IPS-18c (cell line): Measurements from ENCODE around the gene ADARB1.

ENCODE experiments used
- H3K4me3 ChIP-seq: 2 replicates; pipeline ENCODE4 v1.7.0; 2013; ENCODE audit warnings: low read depth, mild to moderate bottlenecking, low read length, moderate library complexity; ENCODE audit not compliant: insufficient read depth
- H3K9me3 ChIP-seq: one replicate; pipeline ENCODE4 v1.6.1; 2013; ENCODE audit warnings: mild to moderate bottlenecking, low read length, moderate library complexity; ENCODE audit not compliant: control insufficient read depth, insufficient read depth

The ADARB1 gene

GRCh38 chr21:45177039-45177438, 102.7 kb downstream of the ADARB1 start:
- Histone ChIP-seq H3K9me3 (no peaks in the 10 kb centered on the region), H3K4me3 (no peak overlapping the region)

GRCh38 chr21:45178070-45178608, 103.8 kb downstream of the ADARB1 start:
- H3K4me3 ChIP-seq = no peak overlapping the region

GRCh38 chr21:45178971-45179370, 104.6 kb downstream of the ADARB1 start:
- no peak overlapping the region for H3K4me3 ChIP-seq
- no peaks in the 10 kb centered on the region for H3K9me3 ChIP-seq

More at GRCh38 chr21:45178070-45178608, 103.8 kb downstream of the ADARB1 start:
- H3K9me3 ChIP-seq = no peaks in the 10 kb centered on the region

- Histone ChIP-seq H3K4me3 (no peak overlapping the region), H3K9me3 (no peaks in the 10 kb centered on the region)
Observed at GRCh38 chr21:45179568-45180245, 105.3 kb downstream of the ADARB1 start.

- H3K4me3 ChIP-seq = no peak overlapping the region
- H3K9me3 ChIP-seq = no peaks in the 10 kb centered on the region
Observed at GRCh38 chr21:45180246-45180599, 105.8 kb downstream of the ADARB1 start.

GRCh38 chr21:45182958-45183357, 108.6 kb downstream of the ADARB1 start:
- Histone ChIP-seq H3K4me3 (no peak overlapping the region), H3K9me3 (no peaks in the 10 kb centered on the region)

- H3K9me3 ChIP-seq = no peaks in the 10 kb centered on the region
- H3K4me3 ChIP-seq = no peak overlapping the region
Observed at GRCh38 chr21:45183852-45184251, 109.5 kb downstream of the ADARB1 start.

GRCh38 chr21:45184869-45185268, 110.5 kb downstream of the ADARB1 start:
- Histone ChIP-seq H3K4me3 (no peak overlapping the region), H3K9me3 (no peaks in the 10 kb centered on the region)

GRCh38 chr21:45186709-45187108, 112.3 kb downstream of the ADARB1 start:
- Histone ChIP-seq H3K4me3 (no peak overlapping the region), H3K9me3 (no peaks in the 10 kb centered on the region)

- H3K4me3 ChIP-seq = no peak overlapping the region
- H3K9me3 ChIP-seq = no peaks in the 10 kb centered on the region
Observed at GRCh38 chr21:45187646-45188045, 113.3 kb downstream of the ADARB1 start.

GRCh38 chr21:45190013-45190412, 115.6 kb downstream of the ADARB1 start:
- Histone ChIP-seq H3K4me3 (no peak overlapping the region), H3K9me3 (no peaks in the 10 kb centered on the region)

- H3K4me3 ChIP-seq = no peak overlapping the region
- H3K9me3 ChIP-seq = no peaks in the 10 kb centered on the region
Observed at GRCh38 chr21:45192332-45192731, 118.0 kb downstream of the ADARB1 start.

- Histone ChIP-seq H3K4me3 (no peak overlapping the region), H3K9me3 (no peaks in the 10 kb centered on the region)
Observed at GRCh38 chr21:45196620-45197019, 122.2 kb downstream of the ADARB1 start.

- H3K4me3 ChIP-seq = no peak overlapping the region
- H3K9me3 ChIP-seq = no peaks in the 10 kb centered on the region
Observed at GRCh38 chr21:45199201-45199600, 124.8 kb downstream of the ADARB1 start.

- no peaks in the 10 kb centered on the region for H3K9me3 ChIP-seq
- no peak overlapping the region for H3K4me3 ChIP-seq
Observed at GRCh38 chr21:45200031-45200430, 125.7 kb downstream of the ADARB1 start.

GRCh38 chr21:45200581-45201296, 126.4 kb downstream of the ADARB1 start:
- H3K4me3 ChIP-seq = no peak overlapping the region
- no peaks in the 10 kb centered on the region for H3K9me3 ChIP-seq

- Histone ChIP-seq H3K4me3 (no peak overlapping the region), H3K9me3 (no peaks in the 10 kb centered on the region)
Observed at GRCh38 chr21:45202344-45202743, 128.0 kb downstream of the ADARB1 start.

- no peak overlapping the region for H3K4me3 ChIP-seq
- no peaks in the 10 kb centered on the region for H3K9me3 ChIP-seq
Observed at GRCh38 chr21:45202889-45203288, 128.5 kb downstream of the ADARB1 start.
